Urinary bladder (tissue), 4 donors: ENCODE data around the gene LSS. TPM values are rescaled to one million over a fixed set of nuclear protein-coding genes. Genes with fewer than 3 reads are reported as not detected.

Experiments
- DNase-seq: peaks from one replicate; pipeline ENCODE4 v3.0.0-alpha.2; 2015; ENCODE audit errors: extremely low spot score
- H3K27ac ChIP-seq: one replicate; pipeline ENCODE4 v1.5.1; 2013; ENCODE audit warnings: low read depth, mild to moderate bottlenecking, moderate library complexity
- H3K36me3 ChIP-seq: one replicate; pipeline ENCODE4 v1.6.1; 2013; ENCODE audit warnings: mild to moderate bottlenecking, moderate library complexity; ENCODE audit not compliant: insufficient read depth
- H3K4me1 ChIP-seq: one replicate; pipeline ENCODE4 v1.6.1; 2013; ENCODE audit warnings: mild to moderate bottlenecking, moderate library complexity; ENCODE audit not compliant: insufficient read depth
- H3K4me3 ChIP-seq: one replicate; pipeline ENCODE4 v1.5.1; 2013; ENCODE audit warnings: low read depth, low read length
- WGBS: extraction: QIAGEN DNeasy Blood & Tissue Kit; methylation state at CpG from one replicate; pipeline ENCODE4 v1.1.7; 2013; 5-methylcytosine and 5-hydroxymethylcytosine counted together
- polyA plus RNA-seq: library from polyadenylated mRNA; stranded (reverse); fragments of 200-250 nt; gene quantifications from one replicate; pipeline ENCODE4 v1.2.3, GENCODE V29; 2013
- total RNA-seq: library from RNA; depleted of rRNA; stranded (reverse); fragments of >200 nt; gene quantifications from one replicate; pipeline ENCODE4 v1.2.3, GENCODE V29; 2014
- donor health status: healthy with polysubstance abuse.
- donor health status: healthy.

The LSS gene
- total RNA-seq (19.3 TPM), polyA plus RNA-seq (36.5 TPM)

DNA sequence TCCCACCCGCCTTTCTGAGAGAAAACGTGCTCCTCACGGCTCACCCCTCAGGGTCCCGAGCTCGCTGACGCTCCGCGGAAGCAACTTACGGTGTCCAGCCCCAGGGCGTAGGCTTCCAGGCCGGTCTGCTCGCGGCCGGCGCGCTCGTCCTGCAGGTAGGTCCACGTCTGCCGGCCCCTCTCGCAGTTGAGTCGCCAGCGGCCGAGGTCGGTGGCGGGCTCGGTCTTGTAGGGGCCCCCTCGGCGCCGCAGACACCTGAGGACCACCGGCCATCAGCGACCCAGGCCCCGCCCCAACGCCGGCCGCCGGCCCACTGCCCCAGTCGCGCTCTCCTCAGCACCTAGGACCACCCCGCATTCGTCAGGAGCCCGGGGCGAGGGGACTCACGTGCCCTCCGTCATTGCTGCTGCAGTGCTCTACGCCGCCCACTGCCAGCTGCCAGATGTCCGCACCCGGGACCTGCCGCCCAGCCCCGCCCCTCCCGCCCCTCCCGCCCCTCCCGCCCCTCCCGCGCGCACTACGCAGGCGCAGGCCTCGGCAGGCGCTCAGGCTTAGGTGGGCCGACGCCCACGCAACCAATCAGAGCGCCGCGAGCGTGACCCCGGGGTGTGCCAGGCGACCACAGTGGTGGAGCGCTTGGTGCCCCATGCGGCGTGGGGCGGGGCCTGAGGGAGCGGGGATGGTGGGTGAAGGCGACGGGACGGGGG, at the start of gene LSS:
Gene LSS (minus strand): TSS at position 430 of the 707 bp plus-strand sequence. CDS start 29 bp downstream, at position 401.
- H3K4me1 ChIP-seq: peaks cover 1% of the 10 kb centered on the region
- H3K27ac ChIP-seq: peak within 1 kb of the TSS; percentile 89
- H3K36me3 ChIP-seq: no peaks in the 10 kb centered on the region
- H3K4me3 ChIP-seq: peak within 1 kb of the TSS; percentile 85
- WGBS: under 1% methylated on average over 77 of the region's 77 CpGs
- peak; percentile 89 for DNase-seq

DNA sequence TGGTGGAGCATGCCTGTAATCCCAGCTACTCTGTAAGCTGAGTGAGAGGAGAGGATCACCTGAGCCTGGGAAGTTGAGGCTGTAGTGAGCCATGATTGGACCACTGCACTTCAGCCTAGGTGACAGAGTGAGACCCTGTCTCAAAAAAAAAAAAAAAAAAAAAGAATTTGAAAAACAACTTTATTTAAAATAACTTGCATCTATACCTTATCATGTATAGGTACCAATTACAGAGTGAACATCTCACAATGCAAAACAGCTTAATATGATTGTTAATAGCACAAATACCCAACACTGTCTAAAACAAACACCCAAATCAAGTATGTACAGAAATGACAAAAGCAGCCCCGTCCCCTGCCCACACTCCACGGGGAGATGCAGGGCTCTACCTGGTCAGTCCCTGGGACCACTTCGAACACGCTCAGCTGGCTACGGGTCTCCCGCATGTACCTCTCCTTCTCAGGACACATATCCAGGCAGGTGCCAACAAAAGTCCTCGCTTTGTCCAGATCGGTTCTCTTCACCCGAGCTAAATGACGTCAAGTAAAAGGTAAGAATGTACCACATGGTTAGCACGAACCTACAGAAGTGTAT, 46.3 kb upstream of the LSS start:
- WGBS: 94% methylated on average over 11 of the region's 11 CpGs
- no peak for DNase-seq
- Histone ChIP-seq H3K4me3 (no peak overlapping the region), H3K36me3 (peaks cover 8% of the 10 kb centered on the region), H3K4me1 (no peaks in the 10 kb centered on the region), H3K27ac (no peak overlapping the region)

DNA sequence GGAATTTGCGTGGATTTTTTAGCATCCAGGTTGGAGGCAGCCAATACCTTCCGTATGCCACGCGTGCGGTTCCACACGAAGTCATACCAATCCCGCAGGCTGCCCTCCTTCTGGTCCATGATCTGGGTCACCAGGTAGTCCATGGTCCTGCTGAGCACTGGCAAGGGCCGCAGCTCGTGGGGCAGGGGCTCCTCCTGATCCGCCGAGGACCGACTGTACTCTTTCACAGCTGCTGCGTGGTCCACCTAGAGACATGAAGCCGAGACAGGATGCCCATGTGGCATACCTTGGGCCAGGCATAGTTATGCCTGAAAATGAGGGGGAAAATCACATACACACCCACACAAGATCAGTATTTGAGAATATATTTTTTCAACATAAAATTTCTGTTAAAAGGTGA, 44.8 kb upstream of the LSS start:
- no peaks in the 10 kb centered on the region for H3K4me1 ChIP-seq
- 96% methylated on average over 14 of the region's 14 CpGs for WGBS
- no peak overlapping the region for H3K27ac ChIP-seq
- no peak for DNase-seq
- no peak overlapping the region for H3K4me3 ChIP-seq
- peaks cover 3% of the 10 kb centered on the region for H3K36me3 ChIP-seq

DNA sequence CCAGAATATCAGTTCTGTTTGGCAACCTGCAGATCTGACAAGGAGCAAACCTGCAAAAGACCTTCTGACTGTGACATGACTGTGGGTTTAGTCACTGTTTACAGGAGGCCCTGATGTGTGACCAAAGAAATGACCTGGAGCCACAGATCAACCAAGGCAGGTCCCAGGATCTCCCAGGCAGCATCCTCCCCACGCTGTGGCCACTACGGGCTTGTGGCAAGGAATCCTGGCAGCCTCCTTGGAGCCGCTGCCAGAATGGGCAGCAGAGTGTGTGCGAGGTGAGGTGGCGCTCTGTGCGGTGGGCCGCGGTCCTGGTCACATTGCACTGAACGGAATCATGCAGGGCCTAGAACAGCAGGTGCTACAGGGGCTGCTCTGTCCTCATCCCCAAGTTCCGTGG, 40.9 kb upstream of the LSS start:
- no peak overlapping the region for H3K27ac ChIP-seq
- DNase-seq: no peak
- WGBS: 95% methylated on average over 10 of the region's 10 CpGs
- no peaks in the 10 kb centered on the region for H3K4me1 ChIP-seq
- no peak overlapping the region for H3K4me3 ChIP-seq
- H3K36me3 ChIP-seq: peaks cover 9% of the 10 kb centered on the region

DNA sequence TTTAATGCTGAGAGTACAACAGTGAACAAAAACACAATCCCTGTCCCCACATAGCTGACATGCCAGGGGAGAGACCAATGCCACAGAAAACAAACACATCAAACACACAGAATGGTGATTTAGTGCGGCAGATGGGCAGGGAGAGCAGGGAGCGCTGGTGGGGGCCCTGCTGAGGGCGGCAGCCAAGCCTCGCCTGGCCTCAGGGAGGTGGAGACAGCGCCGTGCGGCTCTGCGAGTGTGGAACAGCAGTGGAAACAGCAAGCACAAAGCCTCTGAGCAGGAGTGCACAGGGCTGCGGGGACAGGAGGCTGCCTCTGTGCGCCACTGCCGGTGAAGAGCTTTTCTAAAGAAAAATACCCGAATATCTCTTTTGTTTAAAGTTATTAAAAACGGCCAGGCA, 39.8 kb upstream of the LSS start:
- DNase-seq: no peak

DNA sequence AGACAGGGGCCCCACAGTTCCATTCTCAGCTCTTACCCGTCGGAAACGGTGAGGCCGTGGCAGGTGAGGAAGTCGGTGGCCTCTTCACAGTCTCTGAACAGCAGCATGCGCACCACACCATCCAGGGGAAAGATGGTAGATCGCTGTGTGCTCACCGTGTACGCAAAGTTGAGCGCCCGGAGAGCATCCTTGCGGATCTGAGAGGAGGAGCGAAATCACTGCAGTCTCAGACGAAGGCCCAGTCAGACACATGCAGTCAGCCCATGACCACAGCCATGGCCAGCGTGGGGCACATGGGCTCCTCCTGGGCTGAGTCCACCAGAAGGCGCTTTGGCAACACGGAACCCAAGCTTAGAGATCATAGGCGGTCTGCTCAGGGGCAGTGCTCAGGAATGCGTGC, 38.4 kb upstream of the LSS start:
- peaks cover 9% of the 10 kb centered on the region for H3K36me3 ChIP-seq
- no peak for DNase-seq
- H3K4me3 ChIP-seq: no peak overlapping the region
- WGBS: 96% methylated on average over 19 of the region's 19 CpGs
- no peak overlapping the region for H3K27ac ChIP-seq
- no peaks in the 10 kb centered on the region for H3K4me1 ChIP-seq

More for the DNA sequence above, 39.8 kb upstream of the LSS start:
- no peak overlapping the region for H3K4me3 ChIP-seq
- H3K4me1 ChIP-seq: no peaks in the 10 kb centered on the region
- no peak overlapping the region for H3K27ac ChIP-seq
- WGBS: 94% methylated on average over 13 of the region's 13 CpGs
- H3K36me3 ChIP-seq: peaks cover 9% of the 10 kb centered on the region

DNA sequence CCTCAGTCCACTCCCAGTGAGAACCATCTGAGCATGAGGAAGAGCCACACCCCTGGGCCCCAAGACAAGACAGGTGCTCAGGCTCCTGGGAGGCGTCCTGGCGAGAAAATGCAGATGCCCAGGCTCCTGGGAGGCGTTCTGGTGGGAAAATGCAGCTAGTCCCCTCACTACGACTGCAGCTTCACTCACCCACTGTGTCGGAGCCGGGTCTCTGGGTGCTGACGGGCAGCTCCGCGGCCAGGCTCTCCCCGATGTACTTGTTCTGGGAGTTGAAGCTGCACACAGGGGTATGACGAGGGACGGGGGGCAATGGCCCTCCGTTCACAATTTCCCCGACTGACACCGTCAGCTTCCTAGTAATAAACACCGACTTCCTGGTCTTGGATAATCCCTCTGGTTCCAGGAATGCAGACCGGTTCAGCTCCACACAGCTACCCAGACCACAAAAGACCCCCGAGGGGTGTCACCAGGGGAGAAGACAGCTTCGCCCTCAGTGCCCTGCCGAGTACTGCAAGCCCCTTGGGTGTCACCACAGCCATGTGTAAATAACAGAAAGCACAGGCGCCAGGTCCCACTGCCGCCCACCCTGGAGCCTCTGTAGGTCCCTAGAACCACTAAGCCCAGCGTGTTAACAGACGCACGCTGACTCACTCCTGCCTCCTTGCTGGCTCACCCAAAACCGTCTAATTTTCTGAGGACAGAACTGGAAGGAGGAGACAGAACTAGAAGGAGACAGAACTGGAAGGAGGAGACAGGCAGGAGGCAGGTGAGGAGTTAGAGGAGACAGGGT, 37.4 kb upstream of the LSS start:
- H3K4me3 ChIP-seq: no peak overlapping the region
- no peak for DNase-seq
- H3K4me1 ChIP-seq: no peaks in the 10 kb centered on the region
- H3K36me3 ChIP-seq: peaks cover 12% of the 10 kb centered on the region
- H3K27ac ChIP-seq: no peak overlapping the region
- 83% methylated on average over 26 of the region's 26 CpGs for WGBS

DNA sequence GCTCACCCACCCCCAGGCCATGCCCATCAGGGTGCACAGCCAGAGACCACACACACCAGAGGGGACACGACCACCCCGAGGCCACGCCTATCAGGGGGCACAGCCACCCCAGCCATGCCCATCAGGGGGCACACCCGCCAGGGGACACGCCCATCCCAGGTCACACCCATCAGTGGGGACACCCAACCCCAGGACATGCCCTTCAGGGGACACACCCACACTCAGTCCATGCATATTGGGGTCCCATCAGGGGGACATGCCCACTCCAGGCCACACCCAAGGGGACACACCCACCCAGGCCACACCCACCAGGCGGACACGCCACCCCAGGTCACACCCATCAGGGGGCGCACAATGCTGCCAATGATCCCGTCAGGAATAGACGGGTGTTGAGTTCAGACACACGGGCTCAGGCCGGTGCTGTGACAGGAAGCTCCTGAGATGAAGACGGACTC, 36.1 kb upstream of the LSS start:
- Histone ChIP-seq H3K4me1 (no peaks in the 10 kb centered on the region), H3K4me3 (no peak overlapping the region), H3K36me3 (peaks cover 14% of the 10 kb centered on the region), H3K27ac (no peak overlapping the region)
- WGBS: 89% methylated on average over 13 of the region's 13 CpGs
- DNase-seq: no peak

DNA sequence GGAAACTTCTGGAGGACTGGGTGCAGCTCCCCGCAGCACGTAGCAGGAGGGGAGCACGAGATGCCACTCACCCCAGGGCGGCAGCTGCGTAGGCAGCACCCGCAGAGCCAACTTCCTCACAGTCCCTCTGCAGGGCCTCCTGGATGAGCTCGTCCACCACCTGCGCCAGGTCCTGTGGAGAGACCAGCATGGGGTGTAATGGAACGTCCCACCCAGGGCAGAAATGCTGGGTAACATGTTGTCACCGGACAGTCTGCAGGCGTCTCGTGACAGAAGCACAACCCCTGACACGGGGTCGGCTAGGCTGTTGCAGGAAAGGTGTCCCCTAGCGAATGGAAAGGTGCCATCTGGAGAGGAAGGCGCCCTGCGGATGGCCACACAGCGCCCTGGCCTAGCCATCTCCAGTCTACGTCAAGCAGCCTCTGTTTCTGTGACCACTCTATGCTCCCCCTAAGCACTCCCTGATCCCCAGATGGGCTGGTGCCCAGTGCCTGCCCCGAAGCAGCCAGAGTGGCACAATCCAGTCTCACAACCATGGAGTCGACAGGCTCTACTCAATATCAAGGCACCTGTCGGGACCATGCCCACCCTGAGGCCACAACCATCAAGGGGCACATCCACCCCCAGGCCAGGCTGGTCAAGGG, 35.6 kb upstream of the LSS start:
- DNase-seq: no peak
- 92% methylated on average over 22 of the region's 22 CpGs for WGBS
- Histone ChIP-seq H3K4me1 (no peaks in the 10 kb centered on the region), H3K4me3 (no peak overlapping the region), H3K36me3 (peaks cover 14% of the 10 kb centered on the region), H3K27ac (no peak overlapping the region)

DNA sequence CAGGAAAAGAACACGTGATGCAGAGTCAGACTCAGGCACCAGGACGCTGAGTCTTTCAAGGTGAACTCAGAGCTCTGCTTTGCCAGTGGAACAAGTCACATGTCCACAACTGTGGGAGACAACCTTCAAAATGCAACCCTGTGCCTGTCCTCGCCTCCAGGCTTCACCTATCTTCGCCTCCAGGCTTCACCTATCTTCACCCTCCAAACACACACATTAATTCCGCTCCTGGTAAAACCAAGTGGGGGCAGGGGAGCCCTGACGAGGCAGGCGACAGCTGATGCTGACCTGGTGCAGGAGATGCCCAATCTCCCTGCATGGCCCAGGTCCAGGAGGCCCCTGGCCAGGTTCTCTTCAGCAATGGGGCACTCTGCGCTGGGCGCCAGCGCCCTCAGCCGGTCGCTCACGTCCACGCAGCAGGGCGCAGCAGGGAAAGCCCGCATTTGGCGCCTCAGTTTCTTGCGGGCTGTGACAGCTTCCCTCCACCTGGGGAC, 28.0 kb upstream of the LSS start:
- WGBS: 87% methylated on average over 18 of the region's 18 CpGs
- Histone ChIP-seq H3K36me3 (peaks cover 20% of the 10 kb centered on the region), H3K4me3 (no peak overlapping the region), H3K27ac (no peak overlapping the region), H3K4me1 (no peaks in the 10 kb centered on the region)
- no peak for DNase-seq

DNA sequence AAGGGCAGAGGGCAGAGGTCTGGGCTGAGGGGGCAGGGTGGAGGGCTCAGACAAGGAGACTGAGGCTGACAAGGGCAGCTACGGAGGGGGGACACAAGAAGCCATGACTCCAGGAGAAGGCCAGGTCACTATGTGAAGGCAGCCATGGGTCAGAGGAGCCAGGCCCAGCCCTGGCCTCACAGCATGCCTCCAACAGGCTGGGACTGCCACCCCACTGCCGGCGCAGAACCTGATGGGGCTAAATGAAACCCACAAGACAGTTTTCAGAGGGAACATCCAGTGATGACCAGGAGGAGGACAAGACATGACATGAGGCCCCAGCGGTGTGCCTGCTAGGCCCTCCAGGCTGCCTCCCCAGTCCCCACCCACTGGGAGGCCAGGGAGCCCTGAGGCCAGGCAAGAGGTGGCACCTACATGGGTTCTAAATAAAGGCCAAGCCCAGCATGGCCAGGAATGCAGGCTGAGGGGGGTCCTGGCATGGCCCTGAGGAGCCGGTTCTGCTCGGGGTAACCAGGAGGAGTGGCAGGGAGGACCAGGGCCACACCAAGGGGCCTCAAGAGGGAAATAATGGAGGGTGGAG, 27.3 kb upstream of the LSS start:
- Histone ChIP-seq H3K4me3 (no peak overlapping the region), H3K27ac (no peak overlapping the region), H3K36me3 (peaks cover 16% of the 10 kb centered on the region), H3K4me1 (no peaks in the 10 kb centered on the region)
- WGBS: 93% methylated on average over 6 of the region's 6 CpGs
- no peak for DNase-seq

DNA sequence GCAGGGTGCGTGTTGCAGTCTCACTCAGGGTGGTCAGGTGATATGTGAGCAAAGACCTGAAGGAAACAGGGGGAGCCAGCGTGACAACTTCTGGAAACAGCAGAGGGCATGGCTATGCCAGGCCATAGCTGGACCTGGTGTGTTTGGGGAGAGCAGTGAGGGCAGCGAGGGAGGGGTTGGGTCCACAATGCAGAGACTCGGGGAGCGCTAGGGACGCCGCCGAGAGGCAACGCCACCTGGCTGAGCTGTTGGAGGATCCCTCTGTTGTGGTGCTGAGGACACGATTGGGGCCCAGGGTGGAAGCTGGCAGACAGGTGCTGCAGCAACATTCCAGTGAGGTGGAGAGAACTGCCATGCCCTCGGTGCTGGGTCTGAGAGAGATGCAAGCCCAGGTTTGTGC, 26.6 kb upstream of the LSS start:
- Histone ChIP-seq H3K27ac (no peak overlapping the region), H3K4me1 (no peaks in the 10 kb centered on the region), H3K4me3 (no peak overlapping the region), H3K36me3 (peaks cover 14% of the 10 kb centered on the region)
- DNase-seq: no peak
- 83% methylated on average over 11 of the region's 11 CpGs for WGBS
